PC-9 (cell line): Measurements from ENCODE around the gene MEIS2. TPM values are rescaled to one million over a fixed set of nuclear protein-coding genes. Genes with fewer than 3 reads are reported as not detected.
A peak's percentile ranks its signal among the peaks of the same experiment; 100 is the strongest.

Experiments used
- BruUV-seq: library from RNA; stranded (reverse); fragments of 400-500 nt; replicated peaks from 2 replicates; lab custom pipeline; 2021; lab: Mats Ljungman, UMichigan
- CTCF ChIA-PET: fragments of 300-600 bp; sonication (Branson Sonifier 250); formaldehyde crosslinking; loops from one replicate; lab custom pipeline; 2022; ENCODE audit warnings: antibody characterized with exemption; lab: Charles Lee
- POLR2A ChIA-PET: fragments of 300-600 bp; sonication (Branson Sonifier 250); formaldehyde crosslinking; loops from one replicate; lab custom pipeline; 2022; ENCODE audit warnings: antibody characterized with exemption; ENCODE audit not compliant: unreplicated experiment; lab: Charles Lee
- DNase-seq, 2 experiments: peaks; one replicate each; pipeline versions ENCODE4 v3.0.0 to v3.0.0-alpha.2; 2015 to 2022; ENCODE audit warnings: mixed read lengths in 1 of 2
- H2AFZ ChIP-seq: fragments of 200-600 bp; sonication (generic); 2 replicates; pipeline ENCODE4 v1.8.1; 2017; ENCODE audit warnings: antibody characterized with exemption
- H3F3A ChIP-seq: fragments of 200-600 bp; sonication (generic); 2 replicates; pipeline ENCODE4 v1.8.1; 2017; ENCODE audit warnings: antibody characterized with exemption, mild to moderate bottlenecking, low read depth; ENCODE audit not compliant: insufficient read depth
- H3K27ac ChIP-seq: fragments of 200-600 bp; sonication (generic); 2 replicates; pipeline ENCODE4 v1.6.1; 2016; ENCODE audit warnings: mixed run types
- H3K27me3 ChIP-seq: fragments of 200-600 bp; sonication (generic); 2 replicates; pipeline ENCODE4 v1.6.1; 2016; ENCODE audit warnings: low read depth, mixed run types; ENCODE audit not compliant: insufficient read depth
- H3K36me3 ChIP-seq: fragments of 200-600 bp; sonication (generic); 2 replicates; pipeline ENCODE4 v1.6.1; 2016; ENCODE audit warnings: low read depth, mixed run types
- H3K4me1 ChIP-seq: fragments of 200-600 bp; sonication (generic); replicated peaks from 2 replicates; pipeline ENCODE4 v1.6.1; 2016; ENCODE audit warnings: mixed run types; ENCODE audit not compliant: insufficient read depth
- H3K4me2 ChIP-seq: fragments of 200-600 bp; sonication (generic); 2 replicates; pipeline ENCODE4 v1.6.1; 2017; ENCODE audit warnings: mixed run types
- H3K4me3 ChIP-seq: fragments of 200-600 bp; sonication (generic); 2 replicates; pipeline ENCODE4 v1.6.1; 2016; ENCODE audit warnings: mixed run types
- H3K79me2 ChIP-seq: fragments of 200-600 bp; sonication (generic); 2 replicates; pipeline ENCODE4 v1.6.1; 2017; ENCODE audit warnings: low read depth, mixed run types
- H3K9me2 ChIP-seq: fragments of 200-600 bp; sonication (generic); 2 replicates; pipeline ENCODE4 v1.8.1; 2017; ENCODE audit warnings: mild to moderate bottlenecking; ENCODE audit not compliant: insufficient read depth
- H3K9me3 ChIP-seq: fragments of 200-600 bp; sonication (generic); 2 replicates; pipeline ENCODE4 v1.8.1; 2016; ENCODE audit warnings: low read depth; ENCODE audit not compliant: insufficient read depth
- H4K20me1 ChIP-seq: fragments of 200-600 bp; sonication (generic); 2 replicates; pipeline ENCODE4 v1.8.1; 2017; ENCODE audit not compliant: insufficient read depth
- CTCF ChIP-seq: fragments of 200-600 bp; sonication (generic); conservative IDR thresholded peaks from 2 replicates; pipeline ENCODE4 v1.6.1; 2017; ENCODE audit warnings: mixed run types, antibody characterized with exemption, mild to moderate bottlenecking, moderate library complexity
- EZH2 ChIP-seq: fragments of 200-600 bp; sonication (generic); IDR thresholded peaks from 2 replicates; pipeline ENCODE4 v1.8.0; 2017; ENCODE audit warnings: antibody characterized with exemption, low read depth
- intact Hi-C: fragments of 100-400 bp; cut with micrococcal nuclease; formaldehyde crosslinking; loops from one replicate; pipeline ENCODE4 v1.10.0; 2022; ENCODE audit not compliant: unreplicated experiment
- total RNA-seq: library from RNA; stranded (reverse); gene quantifications from 2 replicates; pipeline ENCODE4 v1.2.3, GENCODE V29; 2021

MEIS2 gene
- total RNA-seq, 1 experiment from 2014 or later = 29.1 TPM

GRCh38 chr15:37135225-37135624 is 34.9 kb upstream of the MEIS2 start:
- Histone ChIP-seq H3K9me2 (no peaks in the 10 kb centered on the region), H3K4me3 (no peak overlapping the region), H3K9me3 (no peaks in the 10 kb centered on the region), H4K20me1 (no peaks in the 10 kb centered on the region), H3K4me2 (no peak overlapping the region), H3K79me2 (no peaks in the 10 kb centered on the region), H3K36me3 (no peaks in the 10 kb centered on the region), H3K27ac (no peak overlapping the region), H3K4me1 (no peaks in the 10 kb centered on the region), H3F3A (no peaks in the 10 kb centered on the region), H2AFZ (no peak overlapping the region), H3K27me3 (no peaks in the 10 kb centered on the region)
- no TSS peak for BruUV-seq
- TF ChIP-seq CTCF = no peak
- no peak for TF ChIP-seq EZH2
- no peak for DNase-seq
- ChIA-PET CTCF (interaction anchor here (1.0 kb wide), 1 partner anchor 1412 kb away, joined by 3 read pairs; no protein-coding TSS in a partner anchor), POLR2A (no interaction called here)
- intact Hi-C loops = loop anchor here (10.0 kb wide), 1 partner anchor 750 kb away; no protein-coding TSS in a partner anchor

GRCh38 chr15:37134699-37135131 is 34.4 kb upstream of the MEIS2 start:
- TF ChIP-seq CTCF = peak; percentile 71
- no peak for TF ChIP-seq EZH2
- no peak for DNase-seq
- no TSS peak for BruUV-seq
- ChIA-PET POLR2A (no interaction called here), CTCF (no interaction called here)
- Histone ChIP-seq H3F3A (no peaks in the 10 kb centered on the region), H3K27me3 (no peaks in the 10 kb centered on the region), H3K27ac (no peak overlapping the region), H2AFZ (no peak overlapping the region), H3K4me3 (no peak overlapping the region), H4K20me1 (no peaks in the 10 kb centered on the region), H3K36me3 (no peaks in the 10 kb centered on the region), H3K9me3 (no peaks in the 10 kb centered on the region), H3K9me2 (no peaks in the 10 kb centered on the region), H3K4me1 (no peaks in the 10 kb centered on the region), H3K4me2 (no peak overlapping the region), H3K79me2 (no peaks in the 10 kb centered on the region)
- intact Hi-C loops = loop anchor here (1.0 to 10.0 kb wide), 4 partner anchors 750 to 1847 kb away; no protein-coding TSS in a partner anchor

- Histone ChIP-seq H3K9me3 (no peaks in the 10 kb centered on the region), H3K4me3 (no peak overlapping the region), H3K27ac (no peak overlapping the region), H3K4me1 (no peaks in the 10 kb centered on the region), H3K36me3 (no peaks in the 10 kb centered on the region), H3K9me2 (no peaks in the 10 kb centered on the region), H3F3A (no peaks in the 10 kb centered on the region), H3K79me2 (no peaks in the 10 kb centered on the region), H4K20me1 (no peaks in the 10 kb centered on the region), H2AFZ (no peak overlapping the region), H3K4me2 (no peak overlapping the region), H3K27me3 (no peaks in the 10 kb centered on the region)
- ChIA-PET POLR2A (no interaction called here), CTCF (interaction anchor here (0.6 kb wide), 2 partner anchors 1127 to 1889 kb away, joined by 4 to 7 read pairs; no protein-coding TSS in a partner anchor)
- TF ChIP-seq EZH2 (no peak), CTCF (no peak)
- DNase-seq = no peak
- BruUV-seq = no TSS peak
- intact Hi-C loops = loop anchor here (1.0 to 10.0 kb wide), 4 partner anchors 751 to 1847 kb away; no protein-coding TSS in a partner anchor
These were observed 33.9 kb upstream of the MEIS2 start for GRCh38 chr15:37134244-37134643.
